ENCODE results near the gene DOC2A.
"Not testable (repeated sequence)": the region's sequence is repeated elsewhere in the genome, so short reads cannot be mapped to it uniquely, and the experiment has no call there.

Gene DOC2A

GRCh38 chr16:30010844-30011713 lies at the start of gene DOC2A:
Gene DOC2A (minus strand): TSS chr16:30011027. CDS start chr16:30010222, 805 bp downstream.
- no peak for DNase-seq

DNA sequence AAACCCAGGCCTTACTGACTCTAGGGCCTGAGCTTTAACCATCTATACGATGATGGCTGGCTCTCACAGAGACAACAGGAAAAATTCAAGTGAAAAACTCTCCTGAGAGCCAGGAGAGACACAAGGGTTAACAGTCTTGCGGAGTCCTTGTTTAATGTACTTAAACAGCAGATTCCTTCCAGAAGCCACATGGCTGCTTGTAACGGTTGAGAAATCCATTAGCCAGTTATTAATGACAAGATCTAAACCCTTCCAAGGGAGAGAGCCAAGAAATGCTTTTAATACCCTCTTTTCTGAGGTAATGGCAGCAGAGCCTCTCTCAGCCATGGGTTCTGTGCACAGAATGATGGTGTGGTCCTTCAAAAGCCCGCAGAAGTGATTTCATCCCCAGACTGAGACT lies 49.5 kb upstream of the DOC2A start:
- no peak for DNase-seq

DNA sequence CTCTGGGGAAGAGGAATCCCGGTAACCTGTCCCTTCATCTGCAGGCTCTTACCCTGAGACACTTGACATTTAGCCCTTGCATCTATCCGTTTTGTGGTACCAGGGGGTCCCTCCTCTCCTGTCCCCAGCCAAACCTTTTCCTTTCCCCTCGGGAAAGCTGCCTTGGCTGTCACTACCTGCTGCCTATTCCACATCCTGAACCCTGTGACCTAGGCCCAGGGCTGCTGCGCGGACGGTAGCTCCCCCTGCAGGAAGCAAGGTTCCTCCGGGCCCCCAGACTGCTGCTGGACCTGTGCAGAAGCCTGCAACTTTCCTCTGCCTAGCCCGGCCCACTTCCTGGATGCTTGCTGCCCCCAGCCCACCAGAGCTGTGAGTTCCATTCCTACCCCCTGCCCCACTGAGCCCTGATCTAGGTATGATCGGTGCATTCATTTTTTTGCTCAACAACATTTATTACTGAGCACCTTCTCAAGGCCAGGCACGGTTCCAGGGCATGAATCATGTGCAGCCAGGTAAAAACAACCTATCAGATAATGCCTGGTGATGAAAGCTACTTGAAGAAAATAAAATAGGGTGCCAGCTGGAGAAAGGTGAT lies 44.2 kb upstream of the DOC2A start:
- no peak for DNase-seq

DNA sequence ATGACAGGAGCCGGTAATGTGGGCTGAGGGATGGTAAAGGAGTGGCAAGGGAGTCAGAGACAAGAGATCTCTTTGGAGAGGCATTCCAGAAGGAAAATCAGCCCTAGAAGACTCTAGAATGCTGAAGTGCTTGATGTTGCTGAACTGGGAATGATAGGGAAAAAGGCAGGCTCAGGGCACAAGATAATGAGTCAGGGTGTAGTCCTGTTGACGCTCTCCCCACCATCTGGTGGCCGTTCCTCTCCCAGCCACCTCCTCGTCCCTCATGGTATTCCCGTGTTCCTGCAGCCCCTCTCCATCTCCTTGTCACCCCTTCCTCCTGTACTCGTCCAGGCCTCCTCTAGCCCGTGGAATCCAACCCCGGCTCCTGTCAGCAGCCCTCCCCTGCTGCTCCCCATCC lies 43.6 kb upstream of the DOC2A start:
- no peak for DNase-seq

- DNase-seq = no peak
Observed at GRCh38 chr16:30053376-30054015, 42.7 kb upstream of the DOC2A start.

DNA sequence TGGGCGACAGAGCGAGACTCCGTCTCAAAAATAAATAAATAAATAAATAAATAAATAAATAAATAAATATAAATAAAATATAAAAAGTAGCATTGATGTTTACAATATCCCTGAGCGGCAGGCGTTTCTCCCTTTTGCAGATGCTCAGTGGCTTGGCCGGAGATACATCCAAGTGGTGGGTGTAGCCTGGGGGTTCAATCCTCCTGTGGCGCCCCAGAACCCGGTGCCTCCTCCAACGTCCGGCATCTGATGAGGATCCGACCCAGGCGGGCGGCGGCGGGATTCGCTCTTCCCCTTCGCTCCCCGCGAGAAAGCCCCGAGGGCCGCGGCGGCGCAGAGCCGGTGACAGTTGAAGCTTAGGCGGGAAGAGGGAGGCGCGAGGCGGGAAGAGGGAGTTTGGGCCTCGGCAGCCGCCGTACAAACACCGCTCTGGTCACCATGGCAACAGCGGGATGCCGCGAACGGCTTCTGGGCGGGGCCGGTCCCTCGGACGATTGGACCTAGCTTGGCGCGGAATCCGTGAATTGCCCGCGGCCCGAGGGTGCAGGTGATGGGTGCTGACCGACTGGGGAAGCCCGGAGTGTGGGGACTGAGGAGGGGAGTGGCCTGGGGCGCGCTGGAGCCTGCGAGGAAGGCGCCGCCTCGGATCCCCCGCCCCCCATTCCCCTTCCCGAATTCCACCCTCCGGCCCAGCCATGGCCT lies 42.0 kb upstream of the DOC2A start:
- DNase-seq = peak; percentile 86

DNA sequence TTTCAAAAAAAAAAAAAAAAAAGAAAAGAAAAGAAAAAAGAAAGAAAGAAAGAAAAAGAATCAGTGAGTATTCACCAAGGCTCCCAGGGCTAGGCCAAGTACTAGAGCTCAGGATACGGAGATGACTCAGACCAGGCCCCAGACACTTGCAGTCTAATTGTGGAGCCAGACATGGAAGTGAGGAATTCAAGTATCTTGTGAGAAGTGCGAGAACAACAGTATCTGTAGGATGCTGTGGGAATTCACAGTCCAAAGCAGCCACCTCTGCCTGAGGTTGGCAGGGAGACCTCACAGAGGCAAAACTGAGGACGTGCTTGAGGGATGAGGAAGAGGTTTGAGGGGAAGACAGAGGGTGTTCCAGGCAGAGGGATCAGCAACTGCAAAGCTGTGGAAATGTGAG lies 40.7 kb upstream of the DOC2A start:
- no peak for DNase-seq

GRCh38 chr16:30049871-30050270 lies 39.0 kb upstream of the DOC2A start:
- DNase-seq = peak; percentile 65

DNA sequence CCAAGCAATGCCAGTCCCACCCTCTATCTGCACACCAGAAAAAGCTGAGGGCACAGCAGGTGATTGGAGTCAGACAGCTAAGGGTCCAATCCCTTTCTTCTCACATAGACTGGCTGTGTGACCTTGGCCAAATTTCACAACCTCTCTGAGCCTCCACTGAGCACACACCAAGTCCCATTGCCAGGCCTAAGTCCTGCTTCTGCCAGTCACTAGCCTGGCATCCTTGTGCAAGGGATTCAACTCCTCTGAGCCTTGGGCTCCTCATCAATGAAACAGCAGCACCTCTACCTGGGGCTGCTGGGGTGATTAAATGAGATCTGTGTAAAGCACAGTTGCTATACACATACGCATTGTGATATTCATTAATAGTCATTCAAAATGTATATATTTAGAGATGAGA lies 35.8 kb upstream of the DOC2A start:
- DNase-seq = no peak

DNA sequence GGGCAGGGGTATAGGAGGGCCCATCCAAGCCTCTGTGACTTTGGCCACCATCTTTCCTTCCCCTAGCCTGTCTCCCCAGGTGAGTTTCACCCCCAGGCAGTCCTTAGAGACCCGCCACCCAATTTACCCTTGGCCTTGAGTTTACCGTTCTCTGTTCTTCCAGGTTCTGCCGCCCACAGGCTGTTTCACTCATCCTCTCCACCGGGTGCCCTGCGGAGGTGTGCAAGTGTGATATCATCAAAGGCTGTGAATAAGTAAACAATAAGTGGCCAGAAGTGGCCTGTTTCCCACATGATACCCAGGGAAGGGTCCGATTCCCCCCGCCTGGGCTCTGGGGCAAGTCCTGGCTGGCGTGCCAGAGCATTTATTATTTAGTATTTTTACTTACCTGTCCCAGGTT lies 35.4 kb upstream of the DOC2A start:
- no peak for DNase-seq

DNA sequence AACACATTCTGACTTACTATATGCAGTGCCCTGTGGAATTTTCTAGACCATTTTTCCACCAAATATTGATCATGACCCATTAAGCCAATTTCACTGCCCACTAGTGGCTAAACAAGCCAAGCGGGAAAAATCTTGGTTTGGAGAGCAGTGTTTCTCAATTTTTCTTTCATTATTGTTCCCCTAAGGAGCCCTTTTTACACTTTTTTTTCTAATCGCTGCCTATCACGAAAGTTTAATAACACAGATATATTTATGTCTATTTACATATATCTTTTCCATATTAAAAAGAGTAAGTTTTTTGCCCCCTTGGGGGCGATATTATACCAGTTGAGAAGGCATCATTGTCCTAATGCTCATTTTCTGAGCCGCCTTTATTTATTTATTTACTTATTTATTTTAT lies 31.0 kb upstream of the DOC2A start:
- peak; percentile 12 for DNase-seq

- DNase-seq = not testable (repeated sequence)
Observed at GRCh38 chr16:30040690-30041089, 29.9 kb upstream of the DOC2A start.

DNA sequence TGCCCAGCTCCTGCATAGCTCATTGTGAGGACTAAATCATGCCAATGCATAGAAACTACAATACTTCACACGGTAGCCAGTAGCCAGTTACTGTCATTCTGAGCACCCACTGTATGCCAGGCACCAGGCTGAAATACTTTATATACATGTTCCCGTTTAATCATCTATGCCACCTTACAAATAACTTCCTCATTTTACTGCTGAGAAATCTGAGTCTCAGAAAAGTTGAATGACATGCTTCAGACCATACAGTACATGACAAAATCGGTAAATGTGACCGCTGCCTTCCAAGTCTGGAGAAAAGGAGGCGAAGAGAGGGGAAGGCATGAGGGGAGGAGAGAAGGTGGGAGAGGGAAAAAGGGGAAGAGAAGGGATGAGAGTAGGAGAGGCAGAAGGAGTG lies 29.4 kb upstream of the DOC2A start:
- no peak for DNase-seq

GRCh38 chr16:30033270-30033669 lies 22.4 kb upstream of the DOC2A start:
- DNase-seq = no peak

- peak; percentile 66 for DNase-seq
Observed at GRCh38 chr16:30032083-30032819, 21.4 kb upstream of the DOC2A start.

GRCh38 chr16:30031477-30031918 lies 20.7 kb upstream of the DOC2A start:
- DNase-seq = no peak

DNA sequence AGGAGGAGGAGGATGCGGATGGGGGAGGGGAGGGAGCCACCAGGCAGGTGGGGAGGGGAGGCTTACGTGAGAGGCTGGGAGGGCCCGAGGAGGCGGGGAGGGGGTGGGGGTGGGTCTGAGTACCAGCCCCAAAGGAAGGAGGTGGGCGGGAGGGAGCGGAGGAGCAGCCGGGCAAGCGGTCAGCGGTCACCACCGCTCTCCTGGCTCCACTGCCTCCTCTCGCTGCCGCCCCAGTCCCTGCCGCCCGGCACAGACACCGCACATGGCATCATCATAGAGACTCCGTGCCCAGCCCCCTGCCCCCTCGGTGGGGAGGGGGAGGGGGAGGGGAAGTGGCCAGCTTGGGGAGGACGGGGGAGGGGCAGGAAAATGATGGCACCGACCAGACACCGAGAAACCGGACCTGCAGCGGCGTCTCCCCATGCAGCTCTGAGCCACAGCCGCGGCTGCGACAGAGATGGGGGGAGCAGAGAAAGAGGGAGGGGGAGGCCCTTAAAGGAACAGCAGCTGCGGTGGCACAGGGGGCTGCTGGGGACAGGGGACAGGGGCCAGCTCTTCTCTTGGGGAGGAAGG lies 20.1 kb upstream of the DOC2A start, which contains the start of gene TLCD3B:
TLCD3B (minus strand) TSS at position 431 of the 573 bp plus-strand sequence. CDS start 744 bp downstream, outside the sequence.
- DNase-seq = no peak

- no peak for DNase-seq
Observed at GRCh38 chr16:30030011-30030685, 19.3 kb upstream of the DOC2A start.

DNA sequence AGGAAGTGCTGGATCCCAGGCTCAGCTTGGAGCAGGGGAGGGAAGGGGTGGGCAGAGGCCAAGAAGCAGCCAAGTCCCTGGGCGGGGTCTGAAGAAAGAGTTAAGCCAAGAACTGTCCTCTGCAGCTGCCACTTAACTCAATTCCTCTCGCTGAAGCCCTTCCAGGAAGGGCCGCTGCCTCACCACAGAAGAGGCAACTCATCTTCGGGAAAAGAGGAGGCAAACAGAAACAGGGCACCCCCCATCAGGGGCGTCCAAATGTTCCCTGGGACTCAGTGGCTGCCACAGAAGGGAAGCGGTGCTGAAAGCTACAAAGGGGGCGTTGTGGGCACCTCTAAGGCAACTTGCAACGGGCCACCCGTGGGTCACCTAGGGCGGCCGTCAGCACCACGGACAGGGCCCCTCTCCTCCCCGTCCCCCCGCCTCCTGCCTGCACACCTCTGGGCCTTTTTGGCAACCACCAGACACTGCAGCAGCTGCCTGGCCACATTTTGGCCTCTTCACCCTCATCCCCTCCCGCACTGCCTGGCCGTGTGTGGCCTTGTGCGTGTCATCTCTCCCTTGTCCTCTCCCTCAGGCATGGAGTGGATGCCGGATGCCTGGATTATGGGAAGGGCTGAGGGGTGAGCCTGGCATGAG lies 17.7 kb upstream of the DOC2A start:
- no peak for DNase-seq

DNA sequence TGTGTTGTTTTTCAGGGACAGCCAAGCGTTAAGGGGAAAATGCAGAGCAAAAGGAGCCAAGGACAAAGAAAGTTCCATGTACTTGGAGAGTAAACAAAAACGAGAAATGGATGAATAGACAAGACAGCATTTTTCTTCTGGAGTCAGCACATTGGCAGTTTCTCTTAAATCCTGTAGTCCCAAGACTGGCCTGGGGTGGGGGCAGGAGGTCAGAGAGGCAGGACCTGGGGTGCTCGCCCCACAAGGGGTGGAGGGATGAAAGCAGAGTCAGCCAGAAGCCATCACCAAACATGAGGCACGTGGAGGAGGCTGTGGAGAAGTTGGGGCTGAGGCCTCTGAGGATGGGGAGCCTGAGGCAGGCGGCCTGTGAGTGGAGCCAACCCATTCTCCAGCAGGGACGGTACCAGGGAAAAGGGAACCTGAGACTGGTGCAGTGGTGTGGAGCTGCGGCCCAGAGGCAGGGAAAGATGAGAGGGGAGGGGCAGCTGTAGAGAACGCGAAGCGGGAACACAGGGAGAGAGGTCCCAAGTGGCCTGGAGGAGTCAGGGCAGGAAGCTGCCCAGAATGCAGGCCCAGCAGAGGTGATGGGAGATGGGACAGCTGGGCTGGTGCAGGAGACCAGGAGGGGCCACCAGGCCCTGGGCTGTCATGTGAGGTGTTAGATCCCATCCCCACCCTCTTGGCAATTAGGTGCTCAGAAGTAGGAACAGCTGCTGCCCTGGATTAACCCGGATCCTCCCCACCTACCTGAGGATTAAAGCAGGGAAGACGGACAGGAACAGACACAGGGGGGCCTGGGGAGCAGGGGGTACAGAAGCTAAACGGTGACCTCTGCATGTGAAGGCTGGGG lies 17.0 kb upstream of the DOC2A start:
- no peak for DNase-seq
